GM08714 (cell line): Measurements from ENCODE around the gene RABEP2.
"Not testable (repeated sequence)": the region's sequence is repeated elsewhere in the genome, so short reads cannot be mapped to it uniquely, and the experiment has no call there.

Source experiments
- H3K4me3 ChIP-seq: fragments of 200-500 bp; sonication (Bioruptor generic); 2 replicates; pipeline ENCODE4 v1.5.1; 2014; ENCODE audit warnings: mild to moderate bottlenecking, low read length, inconsistent platforms
- ZNF274 ChIP-seq: IDR thresholded peaks from 2 replicates; pipeline ENCODE4 v1.6.1; 2012; ENCODE audit warnings: mild to moderate bottlenecking, low read depth, low read length

RABEP2 gene, protein sequence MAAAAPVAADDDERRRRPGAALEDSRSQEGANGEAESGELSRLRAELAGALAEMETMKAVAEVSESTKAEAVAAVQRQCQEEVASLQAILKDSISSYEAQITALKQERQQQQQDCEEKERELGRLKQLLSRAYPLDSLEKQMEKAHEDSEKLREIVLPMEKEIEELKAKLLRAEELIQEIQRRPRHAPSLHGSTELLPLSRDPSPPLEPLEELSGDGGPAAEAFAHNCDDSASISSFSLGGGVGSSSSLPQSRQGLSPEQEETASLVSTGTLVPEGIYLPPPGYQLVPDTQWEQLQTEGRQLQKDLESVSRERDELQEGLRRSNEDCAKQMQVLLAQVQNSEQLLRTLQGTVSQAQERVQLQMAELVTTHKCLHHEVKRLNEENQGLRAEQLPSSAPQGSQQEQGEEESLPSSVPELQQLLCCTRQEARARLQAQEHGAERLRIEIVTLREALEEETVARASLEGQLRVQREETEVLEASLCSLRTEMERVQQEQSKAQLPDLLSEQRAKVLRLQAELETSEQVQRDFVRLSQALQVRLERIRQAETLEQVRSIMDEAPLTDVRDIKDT

GRCh38 chr16:28924762-28925385 lies at the start of gene RABEP2:
Gene RABEP2 (minus strand): TSS chr16:28925238. CDS start chr16:28925163, 75 bp downstream.
- TF ChIP-seq ZNF274 = no peak
- peak within 1 kb of the TSS; percentile 91 for H3K4me3 ChIP-seq

DNA sequence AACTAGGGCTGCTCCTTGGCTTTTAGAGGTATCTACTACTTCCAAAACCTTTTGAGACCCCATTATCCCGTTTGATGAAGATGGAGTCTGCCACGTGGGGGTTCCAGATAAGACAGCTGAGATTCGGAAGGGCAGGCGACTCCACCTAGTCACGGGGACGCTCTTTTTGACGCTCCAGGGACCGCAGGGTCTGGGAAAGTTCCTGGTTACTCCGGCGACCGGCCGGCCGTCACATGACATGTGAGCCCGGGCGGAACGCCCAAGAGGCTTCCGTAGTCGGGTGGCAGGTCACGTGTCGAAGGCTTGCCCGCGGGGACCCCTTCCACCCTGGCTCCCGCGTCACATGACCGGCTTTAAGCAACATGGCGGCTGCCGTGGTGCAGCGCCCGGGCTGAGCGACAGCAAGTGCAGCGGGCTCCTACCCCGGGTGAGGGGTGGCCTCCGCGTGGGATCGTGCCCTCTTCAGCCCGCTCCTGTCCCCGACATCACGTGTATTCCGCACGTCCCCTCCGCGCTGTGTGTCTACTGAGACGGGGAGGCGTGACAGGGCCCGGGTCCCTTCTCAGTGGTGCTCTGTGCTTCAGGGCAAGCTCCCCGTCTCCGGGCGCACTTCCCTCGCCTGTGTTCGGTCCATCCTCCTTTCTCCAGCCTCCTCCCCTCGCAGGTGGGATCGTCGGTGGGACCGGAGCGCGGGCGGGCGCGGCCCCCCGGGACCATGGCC lies 49.6 kb upstream of the RABEP2 start, which contains the start of gene SPNS1:
Gene SPNS1 (plus strand): TSS at position 342 of the 721 bp plus-strand sequence. CDS start 374 bp downstream, at position 716.
- peak within 1 kb of the TSS; percentile 80 for H3K4me3 ChIP-seq
- TF ChIP-seq ZNF274 = no peak

GRCh38 chr16:28974007-28974436 lies 49.0 kb upstream of the RABEP2 start:
- TF ChIP-seq ZNF274 = no peak
- H3K4me3 ChIP-seq = peak overlapping the region; percentile 80

DNA sequence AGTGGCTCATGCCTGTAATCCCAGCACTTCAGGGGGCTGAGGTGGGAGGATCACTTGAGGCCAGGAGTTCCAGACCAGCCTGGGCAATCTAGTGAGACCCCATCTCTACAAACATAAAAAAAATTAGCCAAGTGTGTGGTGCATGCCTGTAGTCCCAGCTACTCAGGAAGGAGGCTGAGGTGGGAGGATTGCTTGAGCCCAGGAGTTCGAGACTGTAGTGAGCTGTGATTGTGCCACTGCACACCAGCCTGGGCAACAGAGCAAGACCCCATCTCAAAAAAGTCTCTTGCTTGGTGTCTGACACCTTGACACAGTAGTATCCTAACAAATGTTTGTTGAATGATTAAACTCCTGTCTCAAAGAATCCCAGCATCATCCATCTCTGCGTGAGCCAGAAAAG lies 44.7 kb upstream of the RABEP2 start:
- H3K4me3 ChIP-seq = not testable (repeated sequence)

- TF ChIP-seq ZNF274 = no peak
- no peak overlapping the region for H3K4me3 ChIP-seq
Measured at GRCh38 chr16:28967156-28967555, 42.1 kb upstream of the RABEP2 start.

GRCh38 chr16:28964496-28964895 lies 39.5 kb upstream of the RABEP2 start:
- no peak for TF ChIP-seq ZNF274
- no peak overlapping the region for H3K4me3 ChIP-seq

DNA sequence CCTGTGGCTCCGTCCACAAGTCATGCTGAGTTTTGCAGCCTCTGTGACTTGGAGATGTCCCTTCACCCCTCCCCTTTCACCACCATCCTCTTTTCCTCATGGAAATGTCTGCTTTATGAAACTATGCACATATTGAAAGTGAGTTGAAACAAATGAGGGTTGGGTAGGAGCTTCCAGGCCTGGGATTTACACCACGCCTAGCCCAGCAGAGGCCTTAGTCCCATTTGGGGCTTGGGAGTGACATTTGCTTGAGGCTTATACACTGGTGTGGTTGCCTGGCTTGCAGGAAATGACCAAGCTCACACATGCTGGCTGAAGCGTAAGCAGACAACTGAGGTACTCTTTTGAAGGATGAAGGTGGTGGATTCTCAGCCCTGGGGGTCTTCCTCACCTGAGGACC lies 39.0 kb upstream of the RABEP2 start:
- no peak for TF ChIP-seq ZNF274
- no peak overlapping the region for H3K4me3 ChIP-seq

DNA sequence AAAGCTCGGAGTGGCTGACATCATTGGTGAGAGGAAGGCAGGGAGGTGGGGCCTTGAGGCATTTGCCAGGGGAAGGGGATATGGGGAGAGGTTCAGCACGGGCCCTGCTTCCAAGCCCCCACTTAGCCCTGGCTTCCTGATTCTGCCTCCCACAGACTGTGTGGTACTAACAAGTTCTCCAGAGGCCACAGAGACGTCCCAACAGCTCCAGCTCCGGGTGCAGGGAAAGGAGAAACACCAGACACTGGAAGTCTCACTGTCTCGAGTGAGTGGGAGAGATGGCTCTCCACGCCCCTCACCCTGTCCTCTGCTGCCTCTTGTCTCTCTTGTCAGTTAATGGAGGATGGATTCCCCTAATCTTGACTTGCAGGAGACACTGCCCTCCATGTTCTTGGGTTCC lies 33.8 kb upstream of the RABEP2 start:
- TF ChIP-seq ZNF274 = no peak
- no peak overlapping the region for H3K4me3 ChIP-seq

GRCh38 chr16:28958216-28958615 lies 33.2 kb upstream of the RABEP2 start:
- no peak overlapping the region for H3K4me3 ChIP-seq
- no peak for TF ChIP-seq ZNF274

GRCh38 chr16:28951410-28951943 lies 26.4 kb upstream of the RABEP2 start:
- H3K4me3 ChIP-seq = peak overlapping the region; percentile 99
- no peak for TF ChIP-seq ZNF274

- no peak for TF ChIP-seq ZNF274
- H3K4me3 ChIP-seq = peak within 1 kb of the TSS; percentile 99
Measured at GRCh38 chr16:28950648-28951409, 25.8 kb upstream of the RABEP2 start, which contains the start of gene NFATC2IP. Gene NFATC2IP (plus strand): TSS chr16:28950937. CDS start chr16:28951012, 75 bp downstream.

- no peak overlapping the region for H3K4me3 ChIP-seq
- no peak for TF ChIP-seq ZNF274
Measured at GRCh38 chr16:28946681-28947080, 21.6 kb upstream of the RABEP2 start.

DNA sequence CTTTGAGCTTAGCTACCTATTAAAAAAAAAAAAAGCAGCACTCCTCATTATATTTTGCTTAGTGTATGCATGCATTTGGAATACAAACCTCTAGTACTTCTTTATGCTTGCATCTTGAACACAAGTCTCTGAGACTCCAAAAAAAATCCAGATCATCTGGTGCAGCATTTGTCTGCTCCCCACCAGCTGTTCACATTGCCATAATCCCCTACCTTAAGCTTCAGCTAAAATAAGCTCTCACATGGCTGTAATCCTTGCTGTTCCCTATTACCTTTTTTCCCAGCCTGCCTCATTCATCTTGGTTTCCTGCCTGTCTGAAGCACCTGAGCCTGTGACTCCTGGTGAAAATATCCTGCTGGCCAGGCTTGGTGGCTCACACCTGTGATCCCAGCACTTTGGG lies 18.2 kb upstream of the RABEP2 start:
- no peak for TF ChIP-seq ZNF274
- no peak overlapping the region for H3K4me3 ChIP-seq

- not testable (repeated sequence) for H3K4me3 ChIP-seq
Measured at GRCh38 chr16:28939825-28940224, 14.8 kb upstream of the RABEP2 start.
